H9 (cell line): ENCODE results near the gene VAV2. TPM values are rescaled to one million over a fixed set of nuclear protein-coding genes. Genes with fewer than 3 reads are reported as not detected.
A peak's percentile ranks its signal among the peaks of the same experiment; 100 is the strongest.

Experiments used
- DNase-seq: peaks from one replicate; pipeline ENCODE4 v3.0.0-alpha.2; 2017
- H2AFZ ChIP-seq: one replicate; pipeline ENCODE4 v1.6.1; 2013; ENCODE audit warnings: mild to moderate bottlenecking, low read length, control low read depth, moderate library complexity
- H2AK5ac ChIP-seq: 2 replicates; pipeline ENCODE4 v1.6.1; 2013; ENCODE audit warnings: low read length, control low read depth, mixed read lengths; ENCODE audit not compliant: insufficient read length
- H2BK120ac ChIP-seq: one replicate; pipeline ENCODE4 v1.6.1; 2013; ENCODE audit warnings: low read depth, mild to moderate bottlenecking, low read length, control low read depth, inconsistent platforms; ENCODE audit not compliant: poor library complexity, severe bottlenecking
- H2BK12ac ChIP-seq: 2 replicates; pipeline ENCODE4 v1.6.1; 2013; ENCODE audit warnings: low read length, control low read depth, mixed read lengths, low read depth; ENCODE audit not compliant: insufficient read length
- H2BK15ac ChIP-seq: 2 replicates; pipeline ENCODE4 v1.6.1; 2013; ENCODE audit warnings: low read depth, low read length, control low read depth
- H2BK20ac ChIP-seq: one replicate; pipeline ENCODE4 v1.6.1; 2013; ENCODE audit warnings: low read depth, mild to moderate bottlenecking, low read length, control low read depth, inconsistent platforms; ENCODE audit not compliant: poor library complexity, severe bottlenecking
- H2BK5ac ChIP-seq: 2 replicates; pipeline ENCODE4 v1.6.1; 2013; ENCODE audit warnings: low read length, control low read depth, mixed read lengths; ENCODE audit not compliant: insufficient read length
- H3K14ac ChIP-seq: 2 replicates; pipeline ENCODE4 v1.6.1; 2013; ENCODE audit warnings: low read length, control low read depth; ENCODE audit not compliant: insufficient read depth
- H3K18ac ChIP-seq: 2 replicates; pipeline ENCODE4 v1.6.1; 2013; ENCODE audit warnings: low read depth, mild to moderate bottlenecking, mixed read lengths, low read length, control low read depth; ENCODE audit not compliant: insufficient read length
- H3K23ac ChIP-seq: 2 replicates; pipeline ENCODE4 v1.6.1; 2013; ENCODE audit warnings: low read length, control low read depth, mixed read lengths, low read depth; ENCODE audit not compliant: insufficient read length
- H3K23me2 ChIP-seq: 2 replicates; pipeline ENCODE4 v1.6.1; 2013; ENCODE audit warnings: low read depth, mild to moderate bottlenecking, mixed read lengths, low read length, control low read depth; ENCODE audit not compliant: insufficient read length, poor library complexity, severe bottlenecking
- H3K27ac ChIP-seq: 2 replicates; pipeline ENCODE4 v1.5.1; 2013; ENCODE audit warnings: low read length, control low read depth, mixed read lengths, low read depth; ENCODE audit not compliant: insufficient read length
- H3K27me3 ChIP-seq: 2 replicates; pipeline ENCODE4 v1.6.1; 2013; ENCODE audit warnings: low read length, control low read depth, inconsistent platforms; ENCODE audit not compliant: insufficient read depth
- H3K4ac ChIP-seq: 2 replicates; pipeline ENCODE4 v1.6.1; 2013; ENCODE audit warnings: low read depth, mild to moderate bottlenecking, control low read depth, inconsistent platforms, low read length, moderate library complexity
- H3K4me1 ChIP-seq: 2 replicates; pipeline ENCODE4 v1.6.1; 2013; ENCODE audit warnings: low read length, control low read depth, inconsistent platforms; ENCODE audit not compliant: insufficient read depth
- H3K4me2 ChIP-seq: 2 replicates; pipeline ENCODE4 v1.6.1; 2013; ENCODE audit warnings: low read length, control low read depth, mixed read lengths; ENCODE audit not compliant: insufficient read length, insufficient read depth
- H3K56ac ChIP-seq: 2 replicates; pipeline ENCODE4 v1.6.1; 2013; ENCODE audit warnings: low read depth, mild to moderate bottlenecking, mixed read lengths, low read length, control low read depth; ENCODE audit not compliant: insufficient read length
- H3K79me1 ChIP-seq: 2 replicates; pipeline ENCODE4 v1.6.1; 2013; ENCODE audit warnings: low read depth, mild to moderate bottlenecking, moderate library complexity, low read length, control low read depth, inconsistent platforms; ENCODE audit not compliant: insufficient read depth, poor library complexity, severe bottlenecking
- H3K79me2 ChIP-seq: 2 replicates; pipeline ENCODE4 v1.6.1; 2013; ENCODE audit warnings: low read length, control low read depth, inconsistent platforms; ENCODE audit not compliant: insufficient read depth
- H3K9ac ChIP-seq: 2 replicates; pipeline ENCODE4 v1.6.1; 2013; ENCODE audit warnings: low read length, control low read depth, mixed read lengths; ENCODE audit not compliant: insufficient read length; ENCODE audit errors: extremely low read depth
- H3K9me3 ChIP-seq: one replicate; pipeline ENCODE4 v1.6.1; 2013; ENCODE audit warnings: low read depth, low read length, inconsistent platforms; ENCODE audit not compliant: control insufficient read depth
- H3T11ph ChIP-seq: one replicate; pipeline ENCODE4 v1.6.1; 2013; ENCODE audit warnings: mild to moderate bottlenecking, low read length, control low read depth, inconsistent platforms
- H4K20me1 ChIP-seq: one replicate; pipeline ENCODE4 v1.6.1; 2013; ENCODE audit not compliant: control insufficient read depth, insufficient read length, insufficient read depth
- H4K5ac ChIP-seq: 2 replicates; pipeline ENCODE4 v1.6.1; 2013; ENCODE audit warnings: low read depth, mild to moderate bottlenecking, mixed read lengths, low read length, control low read depth; ENCODE audit not compliant: insufficient read length
- H4K8ac ChIP-seq: replicated peaks from 2 replicates; pipeline ENCODE4 v1.6.1; 2013; ENCODE audit warnings: low read length, control low read depth, mixed read lengths, low read depth; ENCODE audit not compliant: insufficient read length
- H4K91ac ChIP-seq: 2 replicates; pipeline ENCODE4 v1.6.1; 2013; ENCODE audit warnings: low read depth, mild to moderate bottlenecking, moderate library complexity, mixed read lengths, low read length, control low read depth; ENCODE audit not compliant: insufficient read length
- H3K27ac Mint-ChIP-seq, 3 experiments: 2 replicates in 2 of 3; 3 replicates in 1 of 3; pipeline ENCODE4 v1.8.0; 2020 to 2021; ENCODE audit warnings: mixed read lengths in 3 of 3, mild to moderate bottlenecking in 1 of 3, moderate library complexity in 1 of 3
- H3K27me3 Mint-ChIP-seq: 2 replicates; pipeline ENCODE4 v1.8.0; 2021; ENCODE audit warnings: low read depth, mild to moderate bottlenecking, moderate library complexity, mixed read lengths
- H3K36me3 Mint-ChIP-seq, 3 experiments: 2 replicates in 2 of 3; 3 replicates in 1 of 3; pipeline ENCODE4 v1.8.0; 2020 to 2021; ENCODE audit warnings: low read depth in 3 of 3, mixed read lengths in 3 of 3; ENCODE audit not compliant: insufficient read depth in 1 of 3
- H3K4me1 Mint-ChIP-seq, 2 experiments: 2 replicates each; pipeline ENCODE4 v1.8.0; 2020; ENCODE audit warnings: mixed read lengths in 2 of 2
- H3K4me3 Mint-ChIP-seq, 2 experiments: 2 replicates in 1 of 2; 3 replicates in 1 of 2; pipeline ENCODE4 v1.8.0; 2020 to 2021; ENCODE audit warnings: mild to moderate bottlenecking in 2 of 2, mixed read lengths in 2 of 2, moderate library complexity in 1 of 2
- H3K9me3 Mint-ChIP-seq, 2 experiments: 2 replicates in 1 of 2; 3 replicates in 1 of 2; pipeline ENCODE4 v1.8.0; 2020; ENCODE audit warnings: mild to moderate bottlenecking in 2 of 2, mixed read lengths in 2 of 2, moderate library complexity in 1 of 2
- CTCF ChIP-seq: fragments of 200-600 bp; sonication (generic); conservative IDR thresholded peaks from 3 replicates; pipeline ENCODE4 v1.8.0; 2021; ENCODE audit warnings: antibody characterized with exemption, mild to moderate bottlenecking
- WGBS: extraction: QIAGEN DNeasy Blood & Tissue Kit; methylation state at CpG from one replicate; pipeline ENCODE4 v1.1.7; 2013; ENCODE audit warnings: missing lambda C conversion rate, low lambda C conversion rate, mixed read lengths; ENCODE audit not compliant: insufficient read length; ENCODE audit errors: extremely low coverage; 5-methylcytosine and 5-hydroxymethylcytosine counted together
- total RNA-seq: library from RNA; stranded (reverse); gene quantifications from 2 replicates; pipeline ENCODE4 v1.2.1, GENCODE V29; 2021

The VAV2 gene
- total RNA-seq, 1 experiment from 2014 or later, result 58.7 TPM

- H2BK120ac ChIP-seq, result no peak overlapping the region
- no peak overlapping the region for H2BK5ac ChIP-seq
- no peak overlapping the region for H3K56ac ChIP-seq
- no peak for DNase-seq
- no peak overlapping the region for H3K14ac ChIP-seq
- H3K4ac ChIP-seq, result no peak overlapping the region
- H3K9me3 ChIP-seq, result no peaks in the 10 kb centered on the region
- Mint-ChIP-seq H3K27me3 (no peaks in the 10 kb centered on the region), H3K9me3 (no peaks in the 10 kb centered on the region), H3K4me3 (no peak overlapping the region), H3K4me1 (no peaks in the 10 kb centered on the region), H3K27ac (peak overlapping the region in 1 of 3 experiments; percentile 72; a peak in 2 of 7 replicates), H3K36me3 (peaks cover 6 to 58% (median 40%) of the 10 kb centered on the region in 3 experiments)
- H3K27me3 ChIP-seq, result no peaks in the 10 kb centered on the region
- WGBS, result no CpG with 5 or more reads among the region's 19 CpGs
- no peak overlapping the region for H4K8ac ChIP-seq
- H2BK20ac ChIP-seq, result no peak overlapping the region
- no peak overlapping the region for H4K91ac ChIP-seq
- H3K27ac ChIP-seq, result no peak overlapping the region
- no peak overlapping the region for H3K18ac ChIP-seq
- H2AFZ ChIP-seq, result no peak overlapping the region
- H2BK15ac ChIP-seq, result no peak overlapping the region
- no peaks in the 10 kb centered on the region for H3K4me1 ChIP-seq
- H2BK12ac ChIP-seq, result no peak overlapping the region
- no peaks in the 10 kb centered on the region for H3K23me2 ChIP-seq
- no peak overlapping the region for H3K4me2 ChIP-seq
- no peaks in the 10 kb centered on the region for H3K79me1 ChIP-seq
- no peak overlapping the region for H4K5ac ChIP-seq
- no peak overlapping the region for H3K23ac ChIP-seq
- no peaks in the 10 kb centered on the region for H4K20me1 ChIP-seq
- H2AK5ac ChIP-seq, result no peak overlapping the region
- H3K9ac ChIP-seq, result no peak overlapping the region
- no peak overlapping the region for H3T11ph ChIP-seq
- H3K79me2 ChIP-seq, result no peaks in the 10 kb centered on the region
- no peak for TF ChIP-seq CTCF
Measured at GRCh38 chr9:133779516-133780403, 212.4 kb downstream of the VAV2 start.
